Testis (tissue), 2 donors: ENCODE results near the gene SPRING1.

Experiments used
- CTCF ChIP-seq, 3 experiments: fragments of 450-650 bp in 2 of 3; fragments of 200-600 bp in 1 of 3; sonication (generic) in 1 of 3; IDR thresholded peaks; one replicate each; pipeline ENCODE4 v1.5.1; 2016 to 2019; ENCODE audit warnings: antibody characterized with exemption in 3 of 3, mild to moderate bottlenecking in 2 of 3, moderate library complexity in 1 of 3
- POLR2A ChIP-seq: fragments of 450-650 bp; IDR thresholded peaks from one replicate; pipeline ENCODE4 v1.6.1; 2017; ENCODE audit warnings: antibody characterized with exemption, mild to moderate bottlenecking, moderate library complexity

- TF ChIP-seq CTCF (IDR thresholded peaks at IDR 0.05) = no peak
- no peak for TF ChIP-seq POLR2A
These were observed 22.1 kb upstream of the SPRING1 start for GRCh38 chr12:116759783-116760621.
